ENCODE data around the gene CYP24A1.
A peak's percentile ranks its signal among the peaks of the same experiment; 100 is the strongest.

CYP24A1 gene

GRCh38 chr20:54173653-54174456 is at the start of gene CYP24A1:
Gene CYP24A1 (minus strand): TSS chr20:54173986. CDS start chr20:54173579, 407 bp downstream.
- DNase-seq (ENCODE audit: low read depth), result no peak

DNA sequence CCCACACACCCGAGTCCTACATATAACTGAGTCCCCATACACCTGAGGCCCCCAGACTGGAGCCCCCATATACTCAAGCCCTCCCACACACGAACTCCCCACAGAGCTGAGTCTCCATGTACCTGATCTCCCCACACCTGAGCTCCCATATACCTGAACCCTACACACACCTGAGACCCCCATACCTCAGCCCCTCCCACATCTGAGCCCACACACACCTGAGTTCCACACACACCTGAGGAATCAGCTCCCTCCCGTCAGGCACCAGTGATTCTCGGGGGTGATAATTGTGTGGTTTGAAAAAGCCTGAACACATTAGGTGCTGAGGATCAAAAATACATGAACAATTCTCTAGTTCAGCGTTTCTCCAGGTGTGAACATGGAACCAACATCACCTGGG is 49.5 kb upstream of the CYP24A1 start:
- DNase-seq (ENCODE audit: low read depth), result no peak

DNA sequence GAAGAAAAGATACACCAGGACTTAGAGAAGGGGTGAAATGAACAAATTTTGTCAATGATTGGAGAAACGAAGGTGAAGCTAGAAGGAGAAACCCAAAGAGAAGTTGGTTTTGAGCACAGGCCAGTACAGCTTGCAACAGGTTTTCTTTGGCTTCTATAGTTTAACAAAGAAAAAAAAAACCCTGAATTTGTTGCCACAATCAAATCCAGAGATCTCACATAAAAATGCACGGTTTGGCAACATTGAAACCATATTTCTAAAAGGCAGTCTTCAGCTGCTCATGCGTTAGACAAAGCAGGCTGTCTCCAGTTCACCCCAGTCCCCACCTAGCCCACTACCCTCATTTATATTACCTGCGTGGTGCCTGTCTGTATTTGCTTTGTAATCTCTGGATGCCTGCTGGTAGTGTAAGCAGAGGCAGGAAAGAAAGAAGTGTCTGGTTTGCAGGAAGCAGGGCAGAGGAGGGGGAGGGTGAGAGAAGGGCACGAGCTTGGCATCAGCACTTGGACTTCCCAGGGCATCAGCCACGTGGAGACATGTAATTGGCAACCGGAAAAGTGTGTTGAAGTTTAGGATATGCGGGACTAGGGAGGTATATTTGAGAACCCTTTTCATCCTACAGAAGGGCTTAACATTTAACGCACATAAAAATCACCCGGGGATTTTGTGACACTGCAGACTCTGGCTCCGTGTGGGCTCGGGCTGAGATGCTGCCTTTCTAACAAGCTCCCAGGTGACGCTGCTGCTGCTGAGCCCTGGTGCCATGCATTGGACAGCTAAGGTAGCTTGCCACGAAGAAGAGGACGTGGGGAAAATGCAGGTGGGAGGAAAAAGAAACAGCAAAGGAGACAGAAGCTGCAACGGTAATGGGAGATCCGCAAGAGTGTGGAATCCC is 48.5 kb upstream of the CYP24A1 start:
- DNase-seq (ENCODE audit: low read depth), result no peak

DNA sequence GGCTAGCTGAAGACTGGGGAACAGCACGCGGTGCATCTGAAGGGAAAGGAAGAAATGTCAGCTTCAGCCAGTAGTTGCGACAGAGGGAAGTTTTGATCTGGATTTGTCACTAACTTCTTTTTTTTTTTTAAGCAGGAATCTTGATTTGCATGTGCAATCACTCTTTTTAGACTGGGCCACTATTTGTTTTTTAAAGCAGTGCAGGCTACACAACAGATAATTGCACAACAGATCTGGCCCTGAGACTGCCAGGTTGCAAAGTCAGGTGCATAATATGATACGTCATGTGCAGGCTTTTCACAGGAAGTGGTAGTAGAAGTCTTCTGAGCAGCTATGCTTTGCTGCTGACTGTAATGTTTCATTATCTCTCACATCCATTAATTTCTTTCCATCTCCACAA is 47.6 kb upstream of the CYP24A1 start:
- DNase-seq (ENCODE audit: low read depth), result no peak

DNA sequence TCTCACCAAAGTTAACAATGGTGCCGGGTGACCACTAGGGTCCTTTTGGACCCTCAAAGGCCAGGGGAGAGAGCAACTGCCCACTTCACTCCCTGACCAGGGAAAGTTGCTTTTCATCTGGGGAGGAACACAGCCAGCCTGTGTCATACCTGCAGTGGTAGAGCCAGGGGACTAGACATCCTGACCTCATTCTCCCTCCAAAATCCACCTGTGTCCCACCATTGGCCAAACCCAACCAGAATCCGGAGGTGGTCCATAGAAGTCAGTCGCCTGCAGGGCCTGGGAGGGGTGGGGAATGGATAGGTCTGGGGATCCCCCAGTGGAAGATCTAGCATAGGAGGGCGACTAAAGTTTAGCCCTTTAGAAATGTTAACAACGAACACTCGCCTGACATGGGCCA is 46.9 kb upstream of the CYP24A1 start:
- no peak for DNase-seq (ENCODE audit: low read depth)

DNA sequence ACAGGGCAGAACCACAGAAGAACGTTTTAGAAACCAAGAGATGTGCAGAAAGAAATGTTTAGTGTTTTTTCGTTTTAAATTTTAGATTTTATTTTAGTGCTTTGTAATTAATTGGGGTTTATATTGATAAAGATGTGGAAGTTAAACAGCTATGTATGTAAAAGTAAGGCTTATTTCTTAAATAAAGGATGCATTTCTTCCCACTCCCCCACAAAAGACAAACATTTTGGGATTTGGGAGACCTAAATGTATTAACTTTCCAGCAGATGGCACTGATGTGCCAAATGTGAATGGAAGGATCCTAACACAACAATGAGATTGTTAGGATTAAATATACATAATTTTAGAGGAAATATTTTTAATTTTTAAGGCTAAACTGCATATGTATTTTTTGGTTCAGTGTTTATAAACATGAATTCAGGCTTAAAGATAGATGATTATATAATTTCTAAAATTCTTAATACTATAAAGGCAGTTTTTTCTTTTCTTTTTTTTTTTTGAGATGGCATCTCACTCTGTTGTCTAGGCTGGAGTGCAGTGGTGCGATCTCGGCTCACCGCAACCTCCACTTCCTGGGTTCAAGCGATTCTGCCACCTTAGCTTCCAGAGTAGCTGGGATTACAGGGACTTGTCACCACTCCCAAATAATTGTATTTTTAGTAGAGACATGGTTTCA is 46.1 kb upstream of the CYP24A1 start:
- DNase-seq (ENCODE audit: low read depth), result no peak

DNA sequence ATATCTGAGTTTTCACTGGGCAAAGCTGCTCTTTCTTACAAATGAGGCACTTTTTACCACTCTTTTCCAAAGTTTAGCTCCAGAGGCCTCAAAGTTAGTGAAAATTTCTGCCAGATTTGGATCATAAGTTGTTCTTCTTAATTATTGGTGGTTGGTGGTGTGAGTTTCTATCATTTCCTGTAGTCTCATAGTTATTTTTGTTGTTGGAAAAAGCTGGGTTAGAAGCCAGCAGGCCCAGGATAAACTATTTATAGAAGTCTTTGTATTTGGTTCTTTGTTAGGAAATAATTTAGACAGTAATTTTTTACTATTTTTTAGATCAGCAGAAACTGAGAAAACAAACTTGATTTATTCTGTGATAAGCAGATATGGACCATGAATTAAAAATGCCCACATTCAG is 44.7 kb upstream of the CYP24A1 start:
- DNase-seq (ENCODE audit: low read depth), result no peak

DNA sequence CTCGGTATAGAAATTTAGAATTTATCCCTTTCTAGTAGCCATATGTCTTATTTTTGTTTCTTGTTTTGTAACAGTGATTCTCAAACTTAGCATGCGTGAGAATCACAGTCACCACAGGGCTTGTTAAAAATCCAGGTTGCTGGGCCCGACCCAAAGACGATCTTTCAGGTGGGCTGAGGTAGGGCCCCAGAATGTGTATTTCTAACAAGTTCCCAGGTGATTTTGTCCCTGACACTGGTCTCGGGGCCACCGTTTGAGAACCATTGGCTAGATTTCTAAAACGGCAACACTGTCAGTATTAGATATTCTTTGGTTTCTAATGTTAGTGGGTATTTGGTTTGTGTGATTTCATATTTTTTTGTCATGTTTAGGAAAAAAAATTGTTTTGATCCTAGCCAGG is 44.0 kb upstream of the CYP24A1 start:
- DNase-seq (ENCODE audit: low read depth), result no peak

DNA sequence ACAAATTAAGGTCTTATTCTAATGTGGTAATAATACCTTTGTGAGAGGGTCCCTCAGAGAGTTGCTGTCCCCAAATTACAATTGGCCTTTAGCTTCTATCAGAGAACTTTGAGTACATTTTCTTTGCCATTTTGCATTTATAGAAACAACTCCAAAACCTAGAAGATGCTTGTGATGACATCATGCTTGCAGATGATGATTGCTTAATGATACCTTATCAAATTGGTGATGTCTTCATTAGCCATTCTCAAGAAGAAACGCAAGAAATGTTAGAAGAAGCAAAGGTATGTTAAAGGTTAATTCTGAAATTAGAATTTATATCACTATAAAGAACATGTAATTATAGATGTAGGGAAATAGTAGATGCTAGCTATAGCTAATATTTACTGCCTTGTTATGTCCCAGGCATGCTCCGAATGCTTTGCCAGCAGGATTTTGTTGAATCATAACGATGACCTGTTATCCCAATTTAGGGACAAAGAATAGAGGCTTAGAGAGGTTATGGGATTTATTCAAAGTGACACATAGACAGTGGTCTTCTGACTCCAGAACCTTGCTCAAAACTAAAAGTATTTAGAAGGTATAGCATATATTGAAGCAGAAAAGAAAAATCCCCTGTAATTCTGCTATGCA is 41.5 kb upstream of the CYP24A1 start:
- no peak for DNase-seq (ENCODE audit: low read depth)

- DNase-seq (ENCODE audit: low read depth), result no peak
Measured at GRCh38 chr20:54214566-54214965, 40.8 kb upstream of the CYP24A1 start.

DNA sequence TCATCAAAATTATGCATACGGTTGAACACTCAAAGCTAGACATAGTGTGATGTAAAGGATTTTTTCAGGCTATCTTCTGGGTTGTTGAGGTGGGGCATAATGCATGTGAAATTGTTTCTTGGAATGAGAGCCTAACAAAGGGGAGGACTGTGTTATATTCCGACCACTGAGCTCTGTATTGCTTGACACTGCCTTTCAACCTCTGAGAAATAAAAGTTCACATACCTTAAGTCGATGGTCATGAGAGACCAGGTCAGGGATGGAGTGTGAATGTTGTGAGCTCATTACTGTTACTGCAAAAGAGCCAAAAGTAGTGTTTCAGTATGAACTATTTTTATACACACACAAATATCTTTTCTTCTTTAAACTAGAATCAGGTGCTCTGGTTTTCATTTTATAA is 39.1 kb upstream of the CYP24A1 start:
- no peak for DNase-seq (ENCODE audit: low read depth)

- DNase-seq (ENCODE audit: low read depth), result no peak
Measured at GRCh38 chr20:54212226-54212625, 38.4 kb upstream of the CYP24A1 start.

- DNase-seq (ENCODE audit: low read depth), result no peak
Measured at GRCh38 chr20:54209216-54209813, 35.5 kb upstream of the CYP24A1 start.

- no peak for DNase-seq (ENCODE audit: low read depth)
Measured at GRCh38 chr20:54208548-54209176, 34.9 kb upstream of the CYP24A1 start.

DNA sequence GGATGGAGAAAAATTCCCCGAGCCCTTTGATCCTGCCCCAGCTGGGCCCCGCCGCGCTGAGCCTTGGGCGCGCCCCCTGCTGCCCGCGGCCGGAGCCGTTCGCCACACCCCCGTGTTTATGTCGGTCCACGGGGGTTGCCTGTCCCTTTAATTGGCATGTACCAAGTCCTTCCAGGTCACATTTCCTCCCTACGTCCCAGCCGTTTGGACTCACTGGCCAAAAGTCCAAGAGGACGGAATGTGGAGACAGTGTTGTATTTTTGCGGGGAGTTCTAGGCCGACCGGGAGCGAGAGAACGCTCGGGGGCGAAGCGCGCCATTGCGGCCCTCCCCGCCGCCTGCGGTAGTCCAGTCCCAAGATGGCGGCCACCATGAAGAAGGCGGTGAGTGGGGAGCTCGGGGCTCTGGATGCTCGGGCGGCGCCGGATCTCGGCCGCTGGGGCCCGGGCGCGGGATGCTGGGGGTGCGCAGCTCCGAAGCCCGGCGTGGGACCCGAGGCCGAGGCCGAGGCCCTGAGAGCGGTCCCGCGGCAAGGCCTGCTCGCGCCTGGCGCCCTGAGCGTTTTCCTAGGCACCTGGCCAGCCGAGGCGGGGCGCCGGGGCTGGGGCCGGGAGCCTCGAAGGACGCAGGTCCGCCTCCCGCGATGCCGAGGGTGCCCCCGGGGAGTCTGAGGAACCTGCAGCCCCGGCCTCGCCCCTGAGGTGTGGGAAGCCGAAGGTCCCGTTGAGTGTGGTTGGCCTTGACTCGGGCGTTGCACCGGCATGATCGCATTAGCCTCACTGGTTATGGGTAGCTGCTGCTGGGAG is 34.2 kb upstream of the CYP24A1 start, which contains the start of gene PFDN4:
TSS of gene PFDN4 (plus strand) at position 345 of the 805 bp plus-strand sequence. CDS start at position 359, 14 bp downstream.
- peak; percentile 57 for DNase-seq (ENCODE audit: low read depth)

- DNase-seq (ENCODE audit: low read depth), result no peak
Measured at GRCh38 chr20:54207053-54207742, 33.4 kb upstream of the CYP24A1 start.

DNA sequence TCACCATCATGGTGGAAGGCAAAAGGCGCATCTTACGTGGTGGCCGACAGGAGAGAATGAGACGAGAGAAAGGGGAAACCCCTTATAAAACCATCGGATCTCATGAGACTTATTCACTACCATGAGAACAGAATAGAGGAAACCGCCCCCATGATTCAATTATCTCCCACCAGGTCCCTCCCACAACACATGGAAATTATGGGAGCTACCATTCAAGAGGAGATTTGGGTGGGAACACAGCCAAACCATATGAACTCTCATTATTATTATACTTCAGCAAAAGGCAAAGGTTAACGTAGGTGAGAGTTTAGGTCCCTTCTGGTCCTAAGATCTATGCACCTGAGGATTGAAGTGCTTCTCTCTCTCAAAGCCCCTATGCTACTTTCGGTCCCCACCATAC is 31.7 kb upstream of the CYP24A1 start:
- no peak for DNase-seq (ENCODE audit: low read depth)

GRCh38 chr20:54204481-54204880 is 30.7 kb upstream of the CYP24A1 start:
- DNase-seq (ENCODE audit: low read depth), result no peak

GRCh38 chr20:54204063-54204462 is 30.3 kb upstream of the CYP24A1 start:
- no peak for DNase-seq (ENCODE audit: low read depth)

GRCh38 chr20:54203281-54203680 is 29.5 kb upstream of the CYP24A1 start:
- DNase-seq (ENCODE audit: low read depth), result no peak
